Effector memory CD8-positive, alpha-beta T cell (primary cell): Measurements from ENCODE around the gene ETFB.

Experiments used
- ATAC-seq: fragments of 150-1000 bp; cut with Tn5 transposase; replicated peaks from 2 replicates; pipeline ENCODE4 v1.10.0; 2021; ENCODE audit warnings: mild to moderate bottlenecking, moderate library complexity
- DNase-seq, 3 experiments: peaks; one replicate each; pipeline ENCODE4 v3.0.0; 2021
- H3K27ac Mint-ChIP-seq, 2 donors: one replicate each; pipeline ENCODE4 v1.8.0; 2022; ENCODE audit warnings: mild to moderate bottlenecking in 2 of 2, mixed read lengths in 2 of 2, moderate library complexity in 2 of 2
- H3K27me3 Mint-ChIP-seq, 2 donors: one replicate each; pipeline ENCODE4 v1.8.0; 2022; ENCODE audit warnings: mixed read lengths in 2 of 2
- H3K36me3 Mint-ChIP-seq: one replicate; pipeline ENCODE4 v1.8.0; 2022; ENCODE audit warnings: mild to moderate bottlenecking, moderate library complexity, mixed read lengths; ENCODE audit not compliant: insufficient read depth
- H3K4me1 Mint-ChIP-seq, 2 donors: one replicate each; pipeline ENCODE4 v1.8.0; 2022; ENCODE audit warnings: low read depth in 2 of 2, mixed read lengths in 2 of 2
- H3K4me3 Mint-ChIP-seq, 2 donors: one replicate each; pipeline ENCODE4 v1.8.0; 2022; ENCODE audit warnings: mild to moderate bottlenecking in 2 of 2, mixed read lengths in 2 of 2, moderate library complexity in 2 of 2
- H3K9me3 Mint-ChIP-seq, 2 donors: one replicate each; pipeline ENCODE4 v1.8.0; 2022; ENCODE audit warnings: mixed read lengths in 2 of 2

The ETFB gene

GRCh38 chr19:51354103-51354741, 12.0 kb downstream of the ETFB start:
- peak overlapping the region in 1 of 2 donors; percentile 56 for H3K27ac Mint-ChIP-seq
- no peak overlapping the region for H3K4me3 Mint-ChIP-seq

GRCh38 chr19:51352783-51353360, 13.3 kb downstream of the ETFB start:
- Mint-ChIP-seq H3K27ac (peak overlapping the region; percentile 32 to 71), H3K36me3 (peaks cover 8% of the 10 kb centered on the region), H3K9me3 (no peaks in the 10 kb centered on the region), H3K4me1 (peaks cover 3 to 5% of the 10 kb centered on the region in 2 donors), H3K4me3 (no peak overlapping the region), H3K27me3 (no peaks in the 10 kb centered on the region)
- ATAC-seq (no peak), DNase-seq (no peak)

More at GRCh38 chr19:51354103-51354741, 12.0 kb downstream of the ETFB start:
- Mint-ChIP-seq H3K27me3 (no peaks in the 10 kb centered on the region), H3K36me3 (peaks cover 8% of the 10 kb centered on the region), H3K4me1 (peaks cover 3 to 5% of the 10 kb centered on the region in 2 donors), H3K9me3 (no peaks in the 10 kb centered on the region)
- DNase-seq (no peak), ATAC-seq (no peak)

- H3K36me3 Mint-ChIP-seq: peaks cover 8% of the 10 kb centered on the region
- ATAC-seq (no peak), DNase-seq (no peak)
- H3K4me3 Mint-ChIP-seq: no peak overlapping the region
- H3K27me3 Mint-ChIP-seq: no peaks in the 10 kb centered on the region
- H3K4me1 Mint-ChIP-seq: peaks cover under 1 to 3% of the 10 kb centered on the region in 2 donors
- peak overlapping the region; percentile 32 to 71 for H3K27ac Mint-ChIP-seq
- no peaks in the 10 kb centered on the region for H3K9me3 Mint-ChIP-seq
Measured at GRCh38 chr19:51351266-51351990, 14.8 kb downstream of the ETFB start.

GRCh38 chr19:51347209-51347928, 18.8 kb downstream of the ETFB start:
- Mint-ChIP-seq H3K36me3 (peaks cover 4% of the 10 kb centered on the region), H3K4me3 (no peak overlapping the region), H3K27ac (no peak overlapping the region), H3K4me1 (no peaks in the 10 kb centered on the region), H3K27me3 (no peaks in the 10 kb centered on the region), H3K9me3 (no peaks in the 10 kb centered on the region)
- ATAC-seq (no peak), DNase-seq (no peak)

GRCh38 chr19:51346742-51347141, 19.4 kb downstream of the ETFB start:
- Mint-ChIP-seq H3K9me3 (no peaks in the 10 kb centered on the region), H3K4me1 (peaks cover 0 to under 1% of the 10 kb centered on the region in 2 donors)

GRCh38 chr19:51345076-51345620, 21.0 kb downstream of the ETFB start:
- no peak overlapping the region for H3K4me3 Mint-ChIP-seq
- DNase-seq (no peak), ATAC-seq (no peak)
- H3K36me3 Mint-ChIP-seq: peaks cover 5% of the 10 kb centered on the region
- H3K9me3 Mint-ChIP-seq: no peaks in the 10 kb centered on the region
- peak overlapping the region in 1 of 2 donors; percentile 65 for H3K27ac Mint-ChIP-seq
- H3K27me3 Mint-ChIP-seq: no peaks in the 10 kb centered on the region
- H3K4me1 Mint-ChIP-seq: peaks cover 3 to 8% of the 10 kb centered on the region in 2 donors

More at GRCh38 chr19:51346742-51347141, 19.4 kb downstream of the ETFB start:
- peaks cover 2% of the 10 kb centered on the region for H3K36me3 Mint-ChIP-seq
- no peak for ATAC-seq
- no peak overlapping the region for H3K27ac Mint-ChIP-seq
- no peak overlapping the region for H3K4me3 Mint-ChIP-seq
- no peak for DNase-seq
- H3K27me3 Mint-ChIP-seq: no peaks in the 10 kb centered on the region

- Mint-ChIP-seq H3K36me3 (peaks cover 10% of the 10 kb centered on the region), H3K27ac (peak overlapping the region; percentile 6 to 17), H3K4me3 (no peak overlapping the region), H3K27me3 (no peaks in the 10 kb centered on the region), H3K9me3 (no peaks in the 10 kb centered on the region), H3K4me1 (peaks cover 14 to 23% of the 10 kb centered on the region in 2 donors)
- DNase-seq (no peak), ATAC-seq (no peak)
Measured at GRCh38 chr19:51342631-51343569, 23.3 kb downstream of the ETFB start.

GRCh38 chr19:51341976-51342580, 24.1 kb downstream of the ETFB start, which contains the start of gene VSIG10L:
Gene VSIG10L, minus strand, starts transcription at chr19:51342139. Its CDS starts 15 bp downstream, at chr19:51342124.
- no peaks in the 10 kb centered on the region for H3K9me3 Mint-ChIP-seq
- peaks cover 14 to 23% of the 10 kb centered on the region in 2 donors for H3K4me1 Mint-ChIP-seq
- ATAC-seq: no peak
- peak within 1 kb of the TSS; percentile 44 to 63 for H3K27ac Mint-ChIP-seq
- H3K4me3 Mint-ChIP-seq: peak within 1 kb of the TSS; percentile 64 to 79
- peaks cover 10% of the 10 kb centered on the region for H3K36me3 Mint-ChIP-seq
- no peaks in the 10 kb centered on the region for H3K27me3 Mint-ChIP-seq
- DNase-seq: no peak

GRCh38 chr19:51341066-51341465, 25.1 kb downstream of the ETFB start:
- H3K27me3 Mint-ChIP-seq: no peaks in the 10 kb centered on the region

GRCh38 chr19:51339687-51340656, 26.2 kb downstream of the ETFB start:
- peaks cover 14 to 23% of the 10 kb centered on the region in 2 donors for H3K4me1 Mint-ChIP-seq
- ATAC-seq (peak; percentile 64), DNase-seq (peak; percentile 68 to 73 (median 69))
- H3K27me3 Mint-ChIP-seq: no peaks in the 10 kb centered on the region
- peak overlapping the region; percentile 79 to 95 for H3K4me3 Mint-ChIP-seq
- peak overlapping the region; percentile 63 to 85 for H3K27ac Mint-ChIP-seq
- peaks cover 10% of the 10 kb centered on the region for H3K36me3 Mint-ChIP-seq
- H3K9me3 Mint-ChIP-seq: no peaks in the 10 kb centered on the region

More at GRCh38 chr19:51341066-51341465, 25.1 kb downstream of the ETFB start:
- ATAC-seq (no peak), DNase-seq (no peak)
- Mint-ChIP-seq H3K4me3 (peak overlapping the region; percentile 64 to 79), H3K36me3 (peaks cover 10% of the 10 kb centered on the region), H3K9me3 (no peaks in the 10 kb centered on the region), H3K27ac (peak overlapping the region; percentile 44 to 63), H3K4me1 (peaks cover 14 to 23% of the 10 kb centered on the region in 2 donors)

GRCh38 chr19:51339313-51339686, 26.9 kb downstream of the ETFB start:
- H3K27me3 Mint-ChIP-seq: peaks cover 0 to under 1% of the 10 kb centered on the region in 2 donors
- peak overlapping the region; percentile 27 to 85 for H3K27ac Mint-ChIP-seq
- no peak for ATAC-seq
- H3K4me1 Mint-ChIP-seq: peaks cover 14 to 23% of the 10 kb centered on the region in 2 donors
- H3K36me3 Mint-ChIP-seq: peaks cover 8% of the 10 kb centered on the region
- DNase-seq: no peak
- H3K4me3 Mint-ChIP-seq: peak overlapping the region; percentile 79 to 95
- H3K9me3 Mint-ChIP-seq: no peaks in the 10 kb centered on the region
